Breast epithelium (tissue), 4 donors: ENCODE measurements around the gene ALKBH5. TPM values are rescaled to one million over a fixed set of nuclear protein-coding genes. Genes with fewer than 3 reads are reported as not detected.

Experiments
- DNase-seq, 2 donors: peaks; one replicate each; pipeline ENCODE4 v3.0.0-alpha.2; 2019; ENCODE audit warnings: low spot score in 2 of 2
- H3K27ac ChIP-seq, 2 donors: fragments of 200-600 bp; sonication (generic) in 1 of 2; one replicate each; pipeline ENCODE4 v1.5.1; 2016 to 2019; ENCODE audit warnings: mild to moderate bottlenecking in 1 of 2
- H3K27me3 ChIP-seq, 2 donors: fragments of 200-600 bp; sonication (generic) in 1 of 2; one replicate each; pipeline versions ENCODE4 v1.5.1 to v1.6.0; 2017 to 2019; ENCODE audit warnings: control low read depth in 1 of 2, mild to moderate bottlenecking in 1 of 2
- H3K36me3 ChIP-seq: fragments of 200-600 bp; one replicate; pipeline ENCODE4 v1.5.1; 2019
- H3K4me1 ChIP-seq, 2 donors: fragments of 200-600 bp; sonication (generic); one replicate each; pipeline ENCODE4 v1.5.1; 2016 to 2019; ENCODE audit warnings: control low read depth in 1 of 2
- H3K4me3 ChIP-seq, 3 donors: fragments of 200-600 bp; sonication (generic); 1 replicate in 2 of 3; 2 replicates in 1 of 3; pipeline ENCODE4 v1.5.1; 2016 to 2019; ENCODE audit warnings: mild to moderate bottlenecking in 3 of 3, moderate library complexity in 2 of 3
- H3K9me3 ChIP-seq, 2 donors: fragments of 200-600 bp; sonication (generic) in 1 of 2; one replicate each; pipeline ENCODE4 v1.5.1; 2016 to 2019; ENCODE audit warnings: control low read depth in 1 of 2
- CTCF ChIP-seq, 3 donors: fragments of 450-650 bp; IDR thresholded peaks; one replicate each; pipeline ENCODE4 v1.5.1; 2016 to 2017; ENCODE audit warnings: antibody characterized with exemption in 3 of 3, mild to moderate bottlenecking in 3 of 3, moderate library complexity in 3 of 3
- POLR2A ChIP-seq: fragments of 450-650 bp; IDR thresholded peaks from one replicate; pipeline ENCODE4 v1.6.1; 2016; ENCODE audit warnings: antibody characterized with exemption, mild to moderate bottlenecking, moderate library complexity
- POLR2AphosphoS5 ChIP-seq, 3 donors: sonication (generic); formaldehyde crosslinking; IDR thresholded peaks; one replicate each; pipeline ENCODE4 v1.6.1; 2017; ENCODE audit warnings: antibody characterized with exemption in 3 of 3
- intact Hi-C: fragments of 100-400 bp; cut with DNase I; formaldehyde crosslinking; loops from one replicate; pipeline ENCODE4 v1.15.1; 2023; ENCODE audit warnings: low total_unique reads
- total RNA-seq, 3 donors: library from RNA; depleted of rRNA; stranded (reverse); fragments of >200 nt; gene quantifications; one replicate each; pipeline ENCODE4 v1.1.0, GENCODE V29; 2016

Gene ALKBH5
- total RNA-seq, 3 donors from 2014 or later, result 80.0 to 90.0 (median 82.3) TPM

GRCh38 chr17:18194394-18194793, 10.8 kb downstream of the ALKBH5 start:
- Histone ChIP-seq H3K9me3 (no peaks in the 10 kb centered on the region), H3K36me3 (peaks cover 8% of the 10 kb centered on the region), H3K4me3 (no peak overlapping the region), H3K4me1 (peaks cover 11 to 19% of the 10 kb centered on the region in 2 donors), H3K27me3 (no peaks in the 10 kb centered on the region), H3K27ac (no peak overlapping the region)
- no peak for DNase-seq
- TF ChIP-seq POLR2AphosphoS5 (IDR thresholded peaks at IDR 0.05) (no peak), POLR2A (no peak), CTCF (IDR thresholded peaks at IDR 0.05) (no peak)
- intact Hi-C loops, result no loop called here

- TF ChIP-seq POLR2A (no peak), POLR2AphosphoS5 (IDR thresholded peaks at IDR 0.05) (no peak), CTCF (IDR thresholded peaks at IDR 0.05) (no peak)
- no peaks in the 10 kb centered on the region for H3K27me3 ChIP-seq
- no peak overlapping the region for H3K4me3 ChIP-seq
- intact Hi-C loops, result no loop called here
- H3K27ac ChIP-seq, result no peak overlapping the region
- H3K9me3 ChIP-seq, result no peaks in the 10 kb centered on the region
- no peak for DNase-seq
- H3K4me1 ChIP-seq, result peaks cover 10 to 19% of the 10 kb centered on the region in 2 donors
- H3K36me3 ChIP-seq, result peaks cover 8% of the 10 kb centered on the region
Observed at GRCh38 chr17:18194804-18195203, 11.2 kb downstream of the ALKBH5 start.

- Histone ChIP-seq H3K9me3 (no peaks in the 10 kb centered on the region), H3K27ac (no peak overlapping the region), H3K36me3 (peaks cover 8% of the 10 kb centered on the region), H3K27me3 (no peaks in the 10 kb centered on the region), H3K4me3 (no peak overlapping the region), H3K4me1 (peaks cover 6 to 19% of the 10 kb centered on the region in 2 donors)
- TF ChIP-seq CTCF (IDR thresholded peaks at IDR 0.05) (no peak), POLR2A (no peak), POLR2AphosphoS5 (IDR thresholded peaks at IDR 0.05) (no peak)
- no peak for DNase-seq
- intact Hi-C loops, result no loop called here
Observed at GRCh38 chr17:18195246-18195645, 11.6 kb downstream of the ALKBH5 start.

DNA sequence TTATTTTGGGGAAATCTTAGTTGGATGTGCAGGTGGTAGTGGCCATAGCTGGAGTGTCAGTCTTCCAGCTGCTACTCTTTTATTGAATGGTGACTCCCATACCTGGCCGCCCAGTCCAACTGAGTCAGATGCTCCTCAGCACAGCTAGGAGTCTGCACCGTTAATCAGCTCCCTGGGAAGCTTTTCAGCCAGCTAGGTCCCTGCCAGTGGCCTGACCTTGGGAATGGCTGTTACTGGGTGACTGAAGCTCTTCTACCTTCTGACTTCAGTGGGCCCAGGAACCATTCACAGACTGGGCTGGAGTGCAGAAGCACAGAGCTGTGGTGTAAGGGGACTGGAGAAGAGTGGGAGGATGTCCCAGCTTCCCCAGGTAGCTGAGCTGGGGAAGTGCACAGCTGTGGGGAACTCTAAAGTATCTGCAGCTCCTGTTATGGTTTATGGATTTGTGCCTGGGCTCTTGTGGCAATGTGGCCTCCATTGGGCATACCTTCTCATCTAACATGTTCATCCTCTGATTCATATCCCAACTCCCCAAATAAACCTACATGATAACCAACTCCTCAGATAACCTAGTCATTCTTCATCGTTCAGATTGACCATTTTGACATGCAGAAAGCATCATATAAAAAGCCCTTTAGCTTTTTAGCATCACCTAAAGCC, 14.0 kb downstream of the ALKBH5 start:
- TF ChIP-seq CTCF (IDR thresholded peaks at IDR 0.05) (no peak), POLR2A (no peak), POLR2AphosphoS5 (IDR thresholded peaks at IDR 0.05) (no peak)
- H3K27ac ChIP-seq, result peak overlapping the region in 1 of 2 donors; percentile 5
- intact Hi-C loops, result no loop called here
- no peak for DNase-seq
- H3K36me3 ChIP-seq, result peaks cover 8% of the 10 kb centered on the region
- no peaks in the 10 kb centered on the region for H3K9me3 ChIP-seq
- H3K4me1 ChIP-seq, result no peaks in the 10 kb centered on the region
- H3K4me3 ChIP-seq, result peak overlapping the region in 1 of 3 donors; percentile 21
- no peaks in the 10 kb centered on the region for H3K27me3 ChIP-seq

DNA sequence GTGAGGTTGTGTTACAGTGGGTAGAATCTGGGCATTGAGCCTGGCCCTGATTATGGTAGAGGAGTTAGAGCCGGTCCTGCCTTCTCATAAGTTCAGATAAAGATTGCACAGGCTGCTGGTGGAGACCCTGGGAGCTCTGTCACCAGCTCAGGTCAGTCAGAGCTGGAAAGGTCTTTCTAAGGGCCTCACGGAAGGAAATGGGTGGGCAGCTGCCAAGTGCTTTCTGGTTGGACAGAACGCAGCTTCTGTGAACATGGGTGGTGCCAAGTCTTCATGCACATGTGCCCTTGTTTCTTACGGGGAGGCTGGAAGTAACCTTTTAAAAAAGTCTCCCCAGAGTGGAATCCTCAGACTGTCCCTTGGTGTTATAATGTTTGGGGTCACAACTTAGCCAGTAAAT, 14.9 kb downstream of the ALKBH5 start:
- TF ChIP-seq POLR2AphosphoS5 (IDR thresholded peaks at IDR 0.05), result no peak
- TF ChIP-seq CTCF (IDR thresholded peaks at IDR 0.05), result no peak
- TF ChIP-seq POLR2A, result no peak
- no peak for DNase-seq
- no peaks in the 10 kb centered on the region for H3K9me3 ChIP-seq
- no peak overlapping the region for H3K27ac ChIP-seq
- no peaks in the 10 kb centered on the region for H3K4me1 ChIP-seq
- peak overlapping the region in 1 of 3 donors; percentile 21 for H3K4me3 ChIP-seq
- no peaks in the 10 kb centered on the region for H3K27me3 ChIP-seq
- intact Hi-C loops, result no loop called here
- H3K36me3 ChIP-seq, result peaks cover 8% of the 10 kb centered on the region
